Keratinocyte (primary cell): ENCODE data around the gene SOHLH1.

Experiments
- CTCF ChIP-seq, 3 experiments: IDR thresholded peaks in 1 of 3; conservative IDR thresholded peaks in 1 of 3; optimal IDR thresholded peaks in 1 of 3; 2 replicates in 2 of 3; 3 replicates in 1 of 3; pipeline versions ENCODE3 to v1.5.1; 2011; ENCODE audit warnings: low read length in 3 of 3, mild to moderate bottlenecking in 3 of 3, moderate library complexity in 2 of 3, control low read depth in 1 of 3, inconsistent platforms in 1 of 3; ENCODE audit not compliant: insufficient read depth in 2 of 3; ENCODE audit errors: extremely low read depth in 1 of 3
- EZH2 ChIP-seq: IDR thresholded peaks from one replicate; pipeline ENCODE4 v1.6.1; 2012; ENCODE audit warnings: inconsistent platforms, mild to moderate bottlenecking, low read length, moderate library complexity

- no peak for TF ChIP-seq CTCF (optimal IDR thresholded peaks at IDR 0.05 in 1 of 3, IDR thresholded peaks at IDR 0.05 in 1 of 3, conservative IDR thresholded peaks at IDR 0.05 in 1 of 3; ENCODE audit: extremely low read depth in 1 of 3, insufficient read depth in 2 of 3, low read length in 3 of 3)
- no peak for TF ChIP-seq EZH2
Observed at GRCh38 chr9:135732569-135733257, 33.4 kb upstream of the SOHLH1 start.
